Ishikawa (cell line): ENCODE measurements around the gene GIGYF1.

ENCODE experiments used
- CEBPB ChIP-seq: IDR thresholded peaks from 2 replicates; pipeline ENCODE4 v1.6.1; 2012
- CREB1 ChIP-seq: IDR thresholded peaks from 2 replicates; pipeline ENCODE4 v1.6.1; 2012; ENCODE audit warnings: low read depth
- EGR1 ChIP-seq: IDR thresholded peaks from 2 replicates; pipeline ENCODE4 v1.6.1; 2012
- EP300 ChIP-seq: IDR thresholded peaks from 2 replicates; pipeline ENCODE4 v1.6.1; 2012; ENCODE audit warnings: borderline replicate concordance
- FOXM1 ChIP-seq: IDR thresholded peaks from 2 replicates; pipeline ENCODE4 v1.6.1; 2012; ENCODE audit warnings: low read depth, borderline replicate concordance
- NFIC ChIP-seq: IDR thresholded peaks from 2 replicates; pipeline ENCODE4 v1.6.1; 2012
- RAD21 ChIP-seq: IDR thresholded peaks from 2 replicates; pipeline ENCODE4 v1.6.1; 2012; ENCODE audit warnings: low read depth
- TAF1 ChIP-seq: IDR thresholded peaks from 2 replicates; pipeline ENCODE4 v1.6.1; 2012; ENCODE audit warnings: low read depth, mild to moderate bottlenecking
- TCF12 ChIP-seq: IDR thresholded peaks from 2 replicates; pipeline ENCODE4 v1.6.1; 2012; ENCODE audit warnings: low read depth
- TEAD4 ChIP-seq: IDR thresholded peaks from 2 replicates; pipeline ENCODE4 v1.6.1; 2012
- YY1 ChIP-seq: IDR thresholded peaks from 2 replicates; pipeline ENCODE4 v1.6.1; 2012; ENCODE audit warnings: low read depth
- ZBTB7A ChIP-seq: IDR thresholded peaks from 2 replicates; pipeline ENCODE4 v1.6.1; 2012; ENCODE audit warnings: low read depth
- TF ChIP-seq, protein P1 (sequence below): IDR thresholded peaks from 2 replicates; pipeline ENCODE4 v1.6.1; 2012
- TF ChIP-seq, protein P2 (sequence below): IDR thresholded peaks from 2 replicates; pipeline ENCODE4 v1.6.1; 2012
- TF ChIP-seq, protein P3 (sequence below): IDR thresholded peaks from 2 replicates; pipeline ENCODE4 v1.6.1; 2012; ENCODE audit warnings: low read depth, mild to moderate bottlenecking

Gene GIGYF1

DNA sequence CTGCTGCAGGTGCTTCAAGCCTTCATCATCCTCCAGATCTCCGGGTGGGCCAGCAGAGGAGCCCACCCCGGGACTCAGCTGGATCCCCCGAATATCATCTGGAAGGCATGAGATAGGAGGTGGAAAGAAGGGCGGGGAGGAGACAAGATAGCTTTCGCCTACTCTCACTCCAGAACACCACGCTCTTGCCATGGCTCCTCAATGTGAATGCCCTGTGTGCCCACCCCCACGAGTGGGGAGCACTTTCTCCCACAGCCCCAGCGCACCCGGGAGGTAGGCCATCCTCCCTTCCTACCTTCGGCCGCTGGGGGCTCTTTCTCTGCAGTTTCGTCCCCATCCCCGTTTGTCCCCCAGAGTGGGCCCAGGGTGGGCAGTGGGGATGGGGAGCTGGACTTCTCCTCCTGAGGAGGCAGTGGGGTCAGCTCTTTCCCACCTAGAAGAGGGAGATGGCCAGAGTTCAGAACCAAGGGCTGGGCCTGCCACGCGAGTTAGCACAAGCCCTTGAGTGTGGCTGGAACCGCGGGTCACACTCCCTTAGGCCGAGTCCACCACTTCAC is 8.9 kb downstream of the GIGYF1 start:
- no peak for TF ChIP-seq TAF1
- no peak for TF ChIP-seq EGR1
- TF ChIP-seq, protein P1, sequence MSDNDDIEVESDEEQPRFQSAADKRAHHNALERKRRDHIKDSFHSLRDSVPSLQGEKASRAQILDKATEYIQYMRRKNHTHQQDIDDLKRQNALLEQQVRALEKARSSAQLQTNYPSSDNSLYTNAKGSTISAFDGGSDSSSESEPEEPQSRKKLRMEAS, result no peak
- no peak for TF ChIP-seq TCF12
- no peak for TF ChIP-seq YY1
- TF ChIP-seq NFIC, result no peak
- TF ChIP-seq TEAD4, result no peak
- TF ChIP-seq CEBPB, result no peak
- no peak for TF ChIP-seq FOXM1

DNA sequence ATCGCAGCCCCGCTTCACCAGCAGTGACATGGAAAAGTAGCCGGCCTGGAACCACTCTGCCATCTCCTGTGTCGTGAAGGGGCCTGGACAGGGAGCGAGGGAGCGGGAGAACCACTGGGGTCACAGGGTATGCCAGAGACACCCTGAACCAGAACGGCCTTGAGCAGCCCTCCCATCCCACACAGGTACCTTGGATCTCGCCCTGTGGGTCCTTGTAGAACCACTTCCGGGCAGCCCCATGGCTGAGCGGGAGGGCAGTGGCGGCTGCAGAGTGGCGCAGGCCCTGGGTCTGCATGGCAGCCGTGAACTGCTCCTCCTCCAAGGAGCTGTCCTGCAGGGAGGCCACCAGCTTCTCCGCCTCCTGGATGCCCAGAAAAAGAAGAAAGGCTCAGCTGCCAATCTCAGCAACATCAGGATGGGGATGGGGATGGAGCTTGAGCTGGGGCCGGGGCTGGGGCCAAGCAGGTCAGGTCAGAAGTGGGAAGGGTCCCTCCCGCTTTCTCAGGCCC is 9.5 kb downstream of the GIGYF1 start:
- no peak for TF ChIP-seq YY1
- no peak for TF ChIP-seq NFIC
- TF ChIP-seq, protein P2, sequence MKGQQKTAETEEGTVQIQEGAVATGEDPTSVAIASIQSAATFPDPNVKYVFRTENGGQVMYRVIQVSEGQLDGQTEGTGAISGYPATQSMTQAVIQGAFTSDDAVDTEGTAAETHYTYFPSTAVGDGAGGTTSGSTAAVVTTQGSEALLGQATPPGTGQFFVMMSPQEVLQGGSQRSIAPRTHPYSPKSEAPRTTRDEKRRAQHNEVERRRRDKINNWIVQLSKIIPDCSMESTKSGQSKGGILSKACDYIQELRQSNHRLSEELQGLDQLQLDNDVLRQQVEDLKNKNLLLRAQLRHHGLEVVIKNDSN, result no peak
- no peak for TF ChIP-seq TAF1
- no peak for TF ChIP-seq EGR1
- TF ChIP-seq, protein P3, sequence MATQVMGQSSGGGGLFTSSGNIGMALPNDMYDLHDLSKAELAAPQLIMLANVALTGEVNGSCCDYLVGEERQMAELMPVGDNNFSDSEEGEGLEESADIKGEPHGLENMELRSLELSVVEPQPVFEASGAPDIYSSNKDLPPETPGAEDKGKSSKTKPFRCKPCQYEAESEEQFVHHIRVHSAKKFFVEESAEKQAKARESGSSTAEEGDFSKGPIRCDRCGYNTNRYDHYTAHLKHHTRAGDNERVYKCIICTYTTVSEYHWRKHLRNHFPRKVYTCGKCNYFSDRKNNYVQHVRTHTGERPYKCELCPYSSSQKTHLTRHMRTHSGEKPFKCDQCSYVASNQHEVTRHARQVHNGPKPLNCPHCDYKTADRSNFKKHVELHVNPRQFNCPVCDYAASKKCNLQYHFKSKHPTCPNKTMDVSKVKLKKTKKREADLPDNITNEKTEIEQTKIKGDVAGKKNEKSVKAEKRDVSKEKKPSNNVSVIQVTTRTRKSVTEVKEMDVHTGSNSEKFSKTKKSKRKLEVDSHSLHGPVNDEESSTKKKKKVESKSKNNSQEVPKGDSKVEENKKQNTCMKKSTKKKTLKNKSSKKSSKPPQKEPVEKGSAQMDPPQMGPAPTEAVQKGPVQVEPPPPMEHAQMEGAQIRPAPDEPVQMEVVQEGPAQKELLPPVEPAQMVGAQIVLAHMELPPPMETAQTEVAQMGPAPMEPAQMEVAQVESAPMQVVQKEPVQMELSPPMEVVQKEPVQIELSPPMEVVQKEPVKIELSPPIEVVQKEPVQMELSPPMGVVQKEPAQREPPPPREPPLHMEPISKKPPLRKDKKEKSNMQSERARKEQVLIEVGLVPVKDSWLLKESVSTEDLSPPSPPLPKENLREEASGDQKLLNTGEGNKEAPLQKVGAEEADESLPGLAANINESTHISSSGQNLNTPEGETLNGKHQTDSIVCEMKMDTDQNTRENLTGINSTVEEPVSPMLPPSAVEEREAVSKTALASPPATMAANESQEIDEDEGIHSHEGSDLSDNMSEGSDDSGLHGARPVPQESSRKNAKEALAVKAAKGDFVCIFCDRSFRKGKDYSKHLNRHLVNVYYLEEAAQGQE, result no peak
- TF ChIP-seq, protein P1, result no peak
- no peak for TF ChIP-seq FOXM1

DNA sequence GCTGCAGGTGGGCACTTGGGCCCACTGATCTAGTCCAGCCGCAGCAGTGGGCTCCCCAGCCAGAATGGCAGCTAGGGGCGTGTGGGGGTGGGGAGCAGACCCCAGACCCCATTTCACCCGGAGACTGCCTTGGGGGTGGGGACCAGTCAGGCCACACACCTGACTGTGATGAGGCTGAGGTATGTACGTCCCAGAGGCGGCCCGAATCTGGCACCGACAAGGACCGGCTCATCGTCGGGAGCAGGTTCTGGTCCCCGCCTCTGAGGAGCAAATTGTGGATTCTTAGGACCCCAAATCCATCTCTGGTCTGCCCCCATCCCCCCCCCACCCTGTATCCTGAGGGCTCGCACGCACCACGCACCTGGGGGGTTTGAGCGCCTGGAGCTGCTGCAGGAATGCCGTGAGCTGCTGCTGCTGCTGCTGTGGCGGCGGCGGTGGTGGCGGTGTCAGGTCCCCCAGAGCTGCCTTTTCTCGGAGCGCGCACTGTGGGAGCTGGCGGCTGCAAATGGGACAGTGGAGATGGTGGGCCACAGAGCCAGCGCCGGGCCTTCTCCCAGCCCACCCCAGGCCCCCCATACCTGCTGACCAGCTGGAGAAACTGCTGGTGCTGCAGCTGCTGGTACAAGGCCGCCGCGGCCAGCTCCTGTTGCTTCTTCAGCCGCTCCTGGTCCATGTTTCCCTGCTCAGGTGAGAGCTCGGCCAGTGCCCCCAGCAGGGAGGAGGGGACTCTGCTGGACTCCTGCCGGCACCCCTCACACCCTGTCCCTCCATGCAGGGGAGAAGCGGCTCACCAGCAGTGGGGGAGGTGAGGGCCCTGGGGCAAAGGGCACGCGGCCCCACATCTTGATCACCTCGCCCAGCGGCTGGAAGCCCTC is 10.2 kb downstream of the GIGYF1 start:
- TF ChIP-seq FOXM1, result no peak

DNA sequence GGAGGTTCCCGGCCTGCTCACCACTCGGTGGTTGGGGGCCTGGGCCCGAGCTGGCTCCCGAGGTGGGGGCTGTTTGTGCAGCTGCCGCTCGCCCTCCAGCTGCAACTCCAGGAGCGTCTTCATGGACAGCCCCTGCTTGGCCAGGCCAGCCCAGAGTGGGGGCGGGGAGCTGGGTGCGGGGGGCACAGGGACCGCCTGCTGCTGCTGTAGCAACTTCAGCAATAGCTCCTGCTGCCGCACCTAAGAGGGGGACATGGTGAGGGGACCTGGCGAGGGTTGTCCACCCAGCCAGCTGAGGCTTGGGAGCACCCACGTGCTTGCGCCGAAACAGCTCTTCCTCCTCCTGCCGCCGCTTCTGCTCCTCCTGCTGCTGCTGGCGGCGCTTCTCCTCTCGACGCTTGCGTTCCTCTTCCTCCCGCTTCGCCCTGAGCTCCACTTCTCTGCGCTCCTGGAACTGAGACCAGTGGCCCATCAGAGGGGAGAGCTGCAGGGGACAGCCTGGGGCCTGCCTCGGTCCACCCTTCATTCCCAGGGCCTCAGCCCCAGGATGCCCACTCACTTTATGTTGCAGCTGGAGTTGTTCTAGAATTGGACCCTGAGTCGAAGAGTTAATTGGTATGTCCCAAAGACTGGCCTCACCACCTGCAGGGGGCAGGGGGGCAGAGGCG is 10.9 kb downstream of the GIGYF1 start:
- no peak for TF ChIP-seq TEAD4
- no peak for TF ChIP-seq CREB1
- TF ChIP-seq ZBTB7A, result no peak
- TF ChIP-seq NFIC, result no peak
- TF ChIP-seq, protein P2, result no peak
- no peak for TF ChIP-seq RAD21
- TF ChIP-seq EGR1, result no peak
- TF ChIP-seq FOXM1, result no peak
- TF ChIP-seq, protein P1, result no peak
- TF ChIP-seq TAF1, result no peak
- TF ChIP-seq, protein P3, result no peak
- no peak for TF ChIP-seq CEBPB
- no peak for TF ChIP-seq TCF12
- no peak for TF ChIP-seq EP300
- TF ChIP-seq YY1, result no peak

DNA sequence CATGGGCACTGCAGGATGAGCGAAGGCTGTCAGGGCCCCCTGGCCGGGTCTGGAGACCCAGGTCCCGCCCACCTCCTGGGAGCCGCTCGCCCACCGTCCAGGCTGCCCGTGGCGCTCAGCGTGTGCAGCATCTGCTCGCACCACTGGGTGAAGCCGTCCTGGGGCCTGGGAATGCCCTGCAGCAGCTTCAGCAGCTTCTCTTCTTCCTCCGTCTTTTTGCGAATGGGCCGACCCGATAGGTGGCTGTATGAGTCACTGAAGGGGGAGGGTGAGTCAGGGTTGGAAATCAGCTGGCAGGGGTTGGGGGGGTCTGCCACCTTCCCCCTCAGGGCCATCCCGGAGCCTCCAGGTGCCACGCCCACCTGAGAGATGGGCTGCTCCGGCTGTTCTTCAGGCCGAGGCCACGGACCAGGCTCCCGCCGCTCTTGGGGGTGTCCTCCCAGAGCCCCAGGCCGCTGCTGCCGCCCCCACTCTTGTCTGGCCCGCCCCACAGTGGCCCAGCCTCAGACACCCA is 11.8 kb downstream of the GIGYF1 start:
- TF ChIP-seq FOXM1 (no peak), CREB1 (no peak), TEAD4 (no peak), ZBTB7A (no peak), TCF12 (no peak), CEBPB (no peak), RAD21 (no peak), NFIC (no peak)
- TF ChIP-seq, protein P3, result no peak
- TF ChIP-seq, protein P2, result no peak
